HG02884 (cell line): ENCODE measurements around the gene HS6ST3.
A peak's percentile ranks its signal among the peaks of the same experiment; 100 is the strongest.

Source experiments
- ATAC-seq: cut with Tn5 transposase; IDR thresholded peaks from one replicate; pipeline ENCODE4 v1.9.1; 2021; ENCODE audit warnings: mild to moderate bottlenecking, moderate library complexity; ENCODE audit not compliant: unreplicated experiment

The HS6ST3 gene

GRCh38 chr13:96636001-96636709, 546.2 kb downstream of the HS6ST3 start:
- no peak for ATAC-seq

GRCh38 chr13:96637039-96637438, 547.1 kb downstream of the HS6ST3 start:
- no peak for ATAC-seq

GRCh38 chr13:96646101-96646500, 556.2 kb downstream of the HS6ST3 start:
- no peak for ATAC-seq

GRCh38 chr13:96646515-96647211, 556.8 kb downstream of the HS6ST3 start:
- ATAC-seq: no peak

- ATAC-seq: peak; percentile 90
These were observed 560.5 kb downstream of the HS6ST3 start for GRCh38 chr13:96650301-96650886.

- ATAC-seq: no peak
These were observed 561.7 kb downstream of the HS6ST3 start for GRCh38 chr13:96651598-96651997.

GRCh38 chr13:96652506-96652905, 562.6 kb downstream of the HS6ST3 start:
- ATAC-seq: no peak

- no peak for ATAC-seq
These were observed 571.7 kb downstream of the HS6ST3 start for GRCh38 chr13:96661612-96662011.

- ATAC-seq: no peak
These were observed 572.1 kb downstream of the HS6ST3 start for GRCh38 chr13:96662036-96662435.

- ATAC-seq: no peak
These were observed 577.5 kb downstream of the HS6ST3 start for GRCh38 chr13:96667294-96668018.

- ATAC-seq: no peak
These were observed 581.2 kb downstream of the HS6ST3 start for GRCh38 chr13:96671073-96671472.

GRCh38 chr13:96672016-96672415, 582.1 kb downstream of the HS6ST3 start:
- no peak for ATAC-seq

GRCh38 chr13:96673825-96674224, 583.9 kb downstream of the HS6ST3 start:
- ATAC-seq: no peak

GRCh38 chr13:96677029-96677428, 587.1 kb downstream of the HS6ST3 start:
- no peak for ATAC-seq

- ATAC-seq: no peak
These were observed 588.9 kb downstream of the HS6ST3 start for GRCh38 chr13:96678801-96679200.

- ATAC-seq: no peak
These were observed 591.0 kb downstream of the HS6ST3 start for GRCh38 chr13:96680898-96681297.

GRCh38 chr13:96681766-96682165, 591.9 kb downstream of the HS6ST3 start:
- no peak for ATAC-seq

- ATAC-seq: no peak
These were observed 594.6 kb downstream of the HS6ST3 start for GRCh38 chr13:96684469-96684868.

- ATAC-seq: no peak
These were observed 595.0 kb downstream of the HS6ST3 start for GRCh38 chr13:96684907-96685306.

GRCh38 chr13:96686286-96686685, 596.4 kb downstream of the HS6ST3 start:
- no peak for ATAC-seq

GRCh38 chr13:96687191-96687590, 597.3 kb downstream of the HS6ST3 start:
- no peak for ATAC-seq
